ENCODE measurements around the gene SUSD3. TPM values are rescaled to one million over a fixed set of nuclear protein-coding genes. Genes with fewer than 3 reads are reported as not detected.

The SUSD3 gene
- total RNA-seq, 2 donors from 2014 or later = 1.6 to 11.8 TPM

DNA sequence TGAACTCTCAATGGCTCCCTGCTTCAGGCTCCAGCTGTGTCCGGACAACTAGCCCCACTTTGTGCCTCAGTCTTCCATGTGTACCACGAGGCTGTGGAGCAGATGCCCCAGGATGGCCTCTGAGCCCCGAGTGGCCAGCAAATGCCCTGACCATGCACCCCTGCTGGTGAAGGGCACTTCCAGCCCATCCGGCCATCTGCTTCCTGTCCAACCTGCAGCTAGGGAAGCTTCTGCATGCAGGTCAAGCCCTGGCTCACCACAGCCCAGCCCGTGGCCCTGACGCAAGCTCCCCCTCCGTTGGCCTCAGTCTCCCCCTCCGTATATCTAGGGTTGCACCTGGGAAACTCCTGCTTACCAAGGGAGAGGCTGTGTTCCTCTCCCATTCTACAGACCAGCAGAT lies 70.8 kb downstream of the SUSD3 start:
- Histone ChIP-seq H3K27me3 (no peaks in the 10 kb centered on the region), H3K4me3 (no peak overlapping the region), H3K4me1 (peaks cover 0 to 76% of the 10 kb centered on the region in 2 donors), H3K27ac (peak overlapping the region; percentile 97 to 99), H3K36me3 (peaks cover 16% of the 10 kb centered on the region), H3K9me3 (no peaks in the 10 kb centered on the region)
- DNase-seq (ENCODE audit: low spot score) = no peak
- TF ChIP-seq, protein P1, sequence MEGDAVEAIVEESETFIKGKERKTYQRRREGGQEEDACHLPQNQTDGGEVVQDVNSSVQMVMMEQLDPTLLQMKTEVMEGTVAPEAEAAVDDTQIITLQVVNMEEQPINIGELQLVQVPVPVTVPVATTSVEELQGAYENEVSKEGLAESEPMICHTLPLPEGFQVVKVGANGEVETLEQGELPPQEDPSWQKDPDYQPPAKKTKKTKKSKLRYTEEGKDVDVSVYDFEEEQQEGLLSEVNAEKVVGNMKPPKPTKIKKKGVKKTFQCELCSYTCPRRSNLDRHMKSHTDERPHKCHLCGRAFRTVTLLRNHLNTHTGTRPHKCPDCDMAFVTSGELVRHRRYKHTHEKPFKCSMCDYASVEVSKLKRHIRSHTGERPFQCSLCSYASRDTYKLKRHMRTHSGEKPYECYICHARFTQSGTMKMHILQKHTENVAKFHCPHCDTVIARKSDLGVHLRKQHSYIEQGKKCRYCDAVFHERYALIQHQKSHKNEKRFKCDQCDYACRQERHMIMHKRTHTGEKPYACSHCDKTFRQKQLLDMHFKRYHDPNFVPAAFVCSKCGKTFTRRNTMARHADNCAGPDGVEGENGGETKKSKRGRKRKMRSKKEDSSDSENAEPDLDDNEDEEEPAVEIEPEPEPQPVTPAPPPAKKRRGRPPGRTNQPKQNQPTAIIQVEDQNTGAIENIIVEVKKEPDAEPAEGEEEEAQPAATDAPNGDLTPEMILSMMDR (IDR thresholded peaks at IDR 0.05) = no peak

DNA sequence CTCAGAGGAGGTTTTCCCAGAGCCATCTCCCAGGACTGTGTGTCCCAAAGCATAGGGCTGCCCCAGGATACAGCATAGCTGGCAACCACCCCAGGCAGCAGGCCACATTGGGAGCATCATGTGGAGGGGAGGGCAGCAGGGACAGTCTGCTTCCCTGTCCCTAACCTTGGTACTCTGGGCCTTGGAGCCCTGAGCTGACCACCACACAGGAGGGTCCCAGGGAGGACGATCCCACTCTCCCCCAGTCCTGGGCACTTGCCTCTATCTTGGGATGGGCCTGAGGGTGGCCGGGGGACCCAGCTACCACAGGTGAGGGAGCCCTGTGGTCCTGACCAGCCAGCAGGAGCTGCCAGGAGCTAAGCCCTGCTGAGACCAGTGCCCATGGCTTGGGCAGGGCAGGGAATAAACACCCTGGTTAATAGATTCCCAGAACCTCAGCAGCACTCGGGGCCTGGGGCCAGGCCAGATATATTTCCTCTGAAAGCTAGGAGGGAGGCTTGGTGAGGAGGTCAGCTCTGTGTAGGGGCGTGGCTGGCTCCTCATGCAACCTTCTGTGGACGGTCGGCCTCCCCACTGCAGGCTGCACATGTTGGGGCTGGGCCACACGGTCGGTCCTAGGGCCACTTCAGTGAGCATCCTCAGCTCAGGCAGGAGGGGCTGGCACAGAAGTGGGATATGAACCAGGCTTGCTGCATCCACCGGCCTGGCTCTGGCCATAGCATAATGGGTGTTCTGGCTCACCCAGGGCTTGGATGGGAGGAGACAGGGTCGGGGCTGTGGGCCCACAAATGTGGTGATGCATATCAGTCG lies 71.4 kb downstream of the SUSD3 start:
- Histone ChIP-seq H3K27me3 (no peaks in the 10 kb centered on the region), H3K27ac (peak overlapping the region; percentile 97 to 99), H3K4me3 (no peak overlapping the region), H3K9me3 (no peaks in the 10 kb centered on the region), H3K4me1 (peaks cover 0 to 82% of the 10 kb centered on the region in 2 donors), H3K36me3 (peaks cover 10% of the 10 kb centered on the region)
- TF ChIP-seq, protein P1 (IDR thresholded peaks at IDR 0.05) = no peak
- DNase-seq (ENCODE audit: low spot score) = no peak

DNA sequence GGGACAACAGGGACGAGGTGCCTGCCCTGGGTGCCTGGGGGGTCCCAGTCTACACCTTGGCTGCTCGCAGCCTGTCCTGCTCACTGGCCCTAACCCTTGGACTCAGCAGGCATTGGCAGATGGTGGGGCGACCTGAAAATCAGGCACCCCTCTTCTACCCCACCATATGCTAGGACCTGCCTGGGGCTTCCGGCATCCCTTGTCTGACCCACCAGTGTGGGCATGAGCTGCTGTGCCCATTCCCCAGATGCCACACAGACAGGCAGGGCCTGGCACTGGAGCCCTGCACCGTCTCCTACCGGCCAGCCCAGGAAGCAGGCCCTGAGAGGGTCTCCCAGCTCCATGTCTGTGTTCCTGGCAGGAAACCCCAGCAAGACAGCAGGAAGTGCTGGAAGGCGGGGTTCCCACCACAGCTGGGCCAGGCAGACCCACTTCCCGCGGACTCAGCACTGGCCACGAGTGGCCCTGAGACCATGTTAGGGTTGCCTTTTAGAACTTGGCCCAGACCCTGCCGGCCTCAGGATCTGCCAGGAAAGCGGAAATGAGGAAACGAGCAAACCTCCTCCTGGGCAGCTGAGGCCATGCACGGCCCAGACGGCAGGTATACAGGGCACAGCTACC lies 72.5 kb downstream of the SUSD3 start:
- Histone ChIP-seq H3K9me3 (no peaks in the 10 kb centered on the region), H3K4me3 (no peak overlapping the region), H3K27me3 (no peaks in the 10 kb centered on the region), H3K4me1 (peaks cover 0 to 89% of the 10 kb centered on the region in 2 donors), H3K27ac (peak overlapping the region; percentile 97 to 99), H3K36me3 (peaks cover 3% of the 10 kb centered on the region)
- DNase-seq (ENCODE audit: low spot score) = no peak
- TF ChIP-seq, protein P1 (IDR thresholded peaks at IDR 0.05) = no peak

DNA sequence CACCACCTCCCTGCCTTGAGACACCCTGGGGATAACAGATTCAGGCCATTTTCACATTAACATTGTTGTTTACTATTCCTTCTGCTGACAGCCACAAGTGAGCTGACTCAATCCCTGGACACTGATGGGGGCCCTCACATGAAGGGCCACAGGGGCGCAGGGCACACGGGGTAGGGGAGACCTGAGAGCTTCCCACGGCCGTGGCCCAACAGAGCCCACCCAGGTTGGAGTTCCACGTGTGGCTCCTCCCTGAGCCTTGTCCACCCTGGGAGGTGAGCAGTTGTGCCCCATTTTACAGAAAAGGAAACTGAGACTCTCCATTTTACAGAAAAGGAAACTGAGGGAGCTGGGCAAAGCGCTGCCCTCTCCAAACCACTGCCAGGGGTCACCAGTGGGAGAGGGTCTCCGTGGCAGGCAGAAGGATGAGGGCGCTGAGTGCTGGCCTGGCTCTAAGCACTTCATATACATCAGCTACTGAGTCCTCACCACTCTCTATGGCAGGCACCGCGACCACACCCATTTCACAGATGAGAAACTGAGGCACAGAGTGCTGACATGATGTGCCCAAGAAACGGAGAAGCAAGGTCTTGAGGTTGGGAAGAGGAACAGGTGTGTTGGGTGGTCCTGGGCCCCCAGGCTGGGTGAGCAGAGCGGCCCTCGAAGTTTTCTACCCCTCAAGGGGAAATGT lies 73.2 kb downstream of the SUSD3 start:
- Histone ChIP-seq H3K9me3 (no peaks in the 10 kb centered on the region), H3K4me1 (peaks cover 0 to 83% of the 10 kb centered on the region in 2 donors), H3K27ac (peak overlapping the region; percentile 97 to 99), H3K4me3 (peak overlapping the region in 1 of 2 donors; percentile 82), H3K27me3 (no peaks in the 10 kb centered on the region), H3K36me3 (no peaks in the 10 kb centered on the region)
- no peak for DNase-seq (ENCODE audit: low spot score)
- TF ChIP-seq, protein P1 (IDR thresholded peaks at IDR 0.05) = no peak

DNA sequence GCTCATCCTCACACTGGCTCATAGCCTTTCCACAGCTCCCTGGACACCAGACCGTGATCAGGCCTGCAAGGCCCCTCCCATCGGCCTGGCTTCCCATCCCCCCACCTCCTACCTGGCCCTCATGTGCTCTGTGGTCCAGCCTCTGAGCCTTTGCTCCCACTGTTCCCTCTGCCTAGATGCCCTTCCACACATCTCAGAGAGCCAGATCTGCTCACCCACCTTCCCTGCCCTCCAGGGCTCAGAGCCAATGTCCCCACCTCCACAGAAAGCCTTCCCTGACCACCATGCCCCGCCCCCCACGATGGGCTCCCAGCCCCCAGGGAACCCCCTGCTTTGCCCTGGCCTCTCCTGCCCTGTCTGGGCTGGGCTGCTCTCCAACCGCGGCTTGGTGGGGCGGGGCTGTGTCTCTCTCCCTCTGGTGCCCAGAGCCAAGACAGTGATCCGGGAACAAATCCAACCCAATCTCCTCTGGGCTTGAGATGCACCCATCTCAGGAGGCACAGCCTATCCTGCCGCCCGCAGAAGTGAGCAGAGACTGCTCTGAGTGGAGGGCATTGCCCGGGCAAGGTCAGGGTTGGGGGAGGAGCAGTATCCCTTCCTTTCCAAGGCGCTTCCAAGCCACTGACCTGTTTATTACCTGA lies 73.9 kb downstream of the SUSD3 start:
- Histone ChIP-seq H3K36me3 (no peaks in the 10 kb centered on the region), H3K4me1 (peaks cover 0 to 76% of the 10 kb centered on the region in 2 donors), H3K27me3 (no peaks in the 10 kb centered on the region), H3K4me3 (peak overlapping the region; percentile 82 to 91), H3K27ac (peak overlapping the region; percentile 97 to 99), H3K9me3 (no peaks in the 10 kb centered on the region)
- TF ChIP-seq, protein P1 (IDR thresholded peaks at IDR 0.05) = no peak
- DNase-seq (ENCODE audit: low spot score) = no peak
